A549 (cell line): ENCODE results near the gene NPLOC4. TPM values are rescaled to one million over a fixed set of nuclear protein-coding genes. Genes with fewer than 3 reads are reported as not detected.

Experiments
- ATAC-seq, 2 experiments: fragments of 200-7000 bp in 1 of 2; fragments of >200 bp in 1 of 2; cut with Nextera tagmentation in 1 of 2; cut with Tn5 transposase in 1 of 2; 3 replicates each; pipeline versions ENCODE4 v1.8.0 to v1.9.1; 2018 to 2020; ENCODE audit warnings: mild to moderate bottlenecking in 1 of 2, moderate library complexity in 1 of 2
- CTCF ChIA-PET: fragments of 300-600 bp; sonication (Branson Sonifier 250); formaldehyde crosslinking; extraction: SDS; loops from one replicate; lab custom pipeline; 2021; ENCODE audit warnings: antibody characterized with exemption, inconsistent platforms; lab: Yijun Ruan, JAX
- POLR2A ChIA-PET: fragments of 350-600 bp; formaldehyde crosslinking; extraction: SDS; loops from one replicate; lab custom pipeline; 2021; ENCODE audit warnings: antibody characterized with exemption, inconsistent platforms; lab: Yijun Ruan, JAX
- DNase-seq, 2 experiments: peaks; one replicate each; pipeline versions ENCODE4 v3.0.0 to v3.0.0-alpha.2; 2011 to 2016; ENCODE audit warnings: low read depth in 1 of 2, low spot score in 1 of 2
- FAIRE-seq: peaks from 2 replicates; lab custom pipeline; 2011; peaks lifted over from hg19 to GRCh38; lab: Jason Lieb, UNC
- H3K27ac ChIP-seq, 2 experiments: fragments of >200 bp; sonication (Bioruptor Twin); formaldehyde crosslinking; 3 replicates each; pipeline ENCODE4 v1.5.1; 2016 to 2017
- H3K4me1 ChIP-seq: fragments of >200 bp; sonication (Bioruptor Twin); formaldehyde crosslinking; 3 replicates; pipeline ENCODE4 v1.6.1; 2016
- H3K4me2 ChIP-seq: fragments of >200 bp; sonication (Bioruptor Twin); formaldehyde crosslinking; 3 replicates; pipeline ENCODE4 v1.6.1; 2016
- H3K4me3 ChIP-seq: fragments of >200 bp; sonication (Bioruptor Twin); formaldehyde crosslinking; 3 replicates; pipeline ENCODE4 v1.5.1; 2016
- H3K9me3 ChIP-seq: fragments of >200 bp; sonication (Bioruptor Twin); formaldehyde crosslinking; 3 replicates; pipeline ENCODE4 v1.6.1; 2016
- ATOH8 ChIP-seq: fragments of 250-450 bp; sonication (Bioruptor Pico); IDR thresholded peaks from 2 replicates; pipeline ENCODE4 v1.5.0; 2020; ENCODE audit warnings: low read depth, mild to moderate bottlenecking, moderate library complexity
- CEBPB ChIP-seq, 2 experiments: fragments of >200 bp in 1 of 2; sonication (Bioruptor Twin) in 1 of 2; formaldehyde crosslinking in 1 of 2; IDR thresholded peaks; 2 replicates each; pipeline ENCODE4 v1.6.1; 2012 to 2016
- CTCF ChIP-seq: fragments of >200 bp; sonication (Bioruptor Twin); formaldehyde crosslinking; IDR thresholded peaks from 3 replicates; pipeline ENCODE4 v1.5.1; 2016
- E2F6 ChIP-seq: IDR thresholded peaks from 2 replicates; pipeline ENCODE4 v1.6.1; 2012; ENCODE audit warnings: low read depth, borderline replicate concordance
- EHMT2 ChIP-seq: fragments of 200-600 bp; sonication (generic); IDR thresholded peaks from 2 replicates; pipeline ENCODE4 v1.6.1; 2016; ENCODE audit warnings: antibody characterized with exemption, low read depth, mild to moderate bottlenecking, moderate library complexity
- EP300 ChIP-seq, 2 experiments: fragments of >200 bp; sonication (Bioruptor Twin); formaldehyde crosslinking; IDR thresholded peaks; 2 replicates in 1 of 2; 3 replicates in 1 of 2; pipeline ENCODE4 v1.6.1; 2016 to 2017
- FOSB ChIP-seq: fragments of 250-450 bp; sonication (Bioruptor Pico); IDR thresholded peaks from 2 replicates; pipeline ENCODE4 v1.5.0; 2020; ENCODE audit warnings: mild to moderate bottlenecking, moderate library complexity
- FOSL2 ChIP-seq, 2 experiments: fragments of 450-650 bp in 1 of 2; fragments of >200 bp in 1 of 2; sonication (Bioruptor Twin) in 1 of 2; formaldehyde crosslinking; IDR thresholded peaks; 2 replicates each; pipeline versions ENCODE4 v1.5.0 to v1.6.1; 2016 to 2020; ENCODE audit warnings: mild to moderate bottlenecking in 1 of 2, moderate library complexity in 1 of 2
- HES2 ChIP-seq: fragments of >200 bp; sonication (Bioruptor Twin); formaldehyde crosslinking; IDR thresholded peaks from 2 replicates; pipeline ENCODE4 v1.6.1; 2016
- HMGXB4 ChIP-seq: fragments of 250-450 bp; sonication (Bioruptor Pico); IDR thresholded peaks from 2 replicates; pipeline ENCODE4 v1.5.0; 2021; ENCODE audit warnings: mild to moderate bottlenecking, moderate library complexity, borderline replicate concordance
- HOXA7 ChIP-seq: fragments of 250-450 bp; sonication (Bioruptor Pico); IDR thresholded peaks from 2 replicates; pipeline ENCODE4 v1.5.0; 2020; ENCODE audit warnings: mild to moderate bottlenecking, moderate library complexity
- HOXB5 ChIP-seq: fragments of 250-450 bp; sonication (Bioruptor Pico); IDR thresholded peaks from 2 replicates; pipeline ENCODE4 v1.5.0; 2020; ENCODE audit warnings: mild to moderate bottlenecking, moderate library complexity
- JUN ChIP-seq, 2 experiments: fragments of >200 bp; sonication (Bioruptor Twin); formaldehyde crosslinking; IDR thresholded peaks; 2 replicates in 1 of 2; 3 replicates in 1 of 2; pipeline ENCODE4 v1.6.1; 2016 to 2017
- JUNB ChIP-seq: fragments of >200 bp; sonication (Bioruptor Twin); formaldehyde crosslinking; IDR thresholded peaks from 2 replicates; pipeline ENCODE4 v1.6.1; 2016
- MAX ChIP-seq: IDR thresholded peaks from 2 replicates; pipeline ENCODE4 v1.6.1; 2012
- RAD21 ChIP-seq, 2 experiments: fragments of >200 bp in 1 of 2; sonication (Bioruptor Twin) in 1 of 2; formaldehyde crosslinking in 1 of 2; IDR thresholded peaks in 1 of 2; conservative IDR thresholded peaks in 1 of 2; 2 replicates in 1 of 2; 3 replicates in 1 of 2; pipeline ENCODE4 v1.6.1; 2012 to 2018; ENCODE audit warnings: inconsistent platforms in 1 of 2
- RARB ChIP-seq: fragments of 250-450 bp; sonication (Bioruptor Pico); IDR thresholded peaks from 2 replicates; pipeline ENCODE4 v1.8.0; 2021; ENCODE audit warnings: mild to moderate bottlenecking, moderate library complexity
- RNF2 ChIP-seq: fragments of 200-600 bp; sonication (generic); IDR thresholded peaks from 2 replicates; pipeline ENCODE4 v1.6.1; 2016; ENCODE audit warnings: low read depth, mild to moderate bottlenecking, antibody characterized with exemption, moderate library complexity, borderline replicate concordance
- WGBS: methylation state at CpG from one replicate; pipeline ENCODE4 v1.1.6; 2017; ENCODE audit errors: missing lambda C conversion rate; 5-methylcytosine and 5-hydroxymethylcytosine counted together
- polyA plus RNA-seq, 4 experiments: library from polyadenylated mRNA; depleted of rRNA in 3 of 4; stranded (reverse); fragments of >200 nt; fragmentation: RNase III in 1 of 4; extraction: RNeasy Plus Mini Kit Qiagen cat#74134 plus additional on column Dnase treatment in 1 of 4; gene quantifications; 2 replicates in 3 of 4; 3 replicates in 1 of 4; pipeline ENCODE4 v1.2.3, GENCODE V29; 2011 to 2017

Gene NPLOC4
- polyA plus RNA-seq, 2 of the 4 experiments (the other 2 are of a cell fraction): 98.5 to 101 TPM

- H3K27ac ChIP-seq: peak overlapping the region; percentile 88 to 91
- no peak for TF ChIP-seq RARB
- TF ChIP-seq JUNB: peak; percentile 18; the same call in 1 of the 2 replicates
- peak in 1 of 2 experiments; percentile 32; a peak in 2 of 5 replicates for TF ChIP-seq RAD21 (conservative IDR thresholded peaks at IDR 0.05 in 1 of 2, IDR thresholded peaks at IDR 0.05 in 1 of 2)
- no peak for TF ChIP-seq ATOH8 (CRISPR knock-in tag)
- no peak for TF ChIP-seq HMGXB4 (CRISPR knock-in tag)
- 0 out of 5 replicates have a peak, but pooled peaks of 1 of the 2 experiments have one; percentile 49 for TF ChIP-seq JUN (IDR thresholded peaks at IDR 0.05)
- peak; percentile 82 to 91 for TF ChIP-seq CEBPB (IDR thresholded peaks at IDR 0.05)
- peak; percentile 46; the same call in 1 of the 2 replicates for TF ChIP-seq HES2
- TF ChIP-seq MAX: peak; percentile 19; the same call in 1 of the 2 replicates
- no peak for TF ChIP-seq FOSL2 (IDR thresholded peaks at IDR 0.05)
- TF ChIP-seq FOSL2 (CRISPR knock-in tag; IDR thresholded peaks at IDR 0.05): peak; percentile 36; the same call in 1 of the 2 replicates
- peak in 1 of 2 experiments; percentile 52; a peak in 1 of 5 replicates for TF ChIP-seq EP300 (IDR thresholded peaks at IDR 0.05)
- TF ChIP-seq, all 56 proteins: peak for 8
These were observed 72.9 kb downstream of the NPLOC4 start for GRCh38 chr17:81563861-81564586.

GRCh38 chr17:81561494-81561885, 75.4 kb downstream of the NPLOC4 start:
- 59% methylated on average over 4 of the region's 4 CpGs for WGBS
- DNase-seq: no peak
- H3K4me2 ChIP-seq: no peak overlapping the region
- H3K4me3 ChIP-seq: no peak overlapping the region
- H3K27ac ChIP-seq: peak overlapping the region; percentile 16 to 88; a peak in 4 of 6 replicates
- no peak for TF ChIP-seq FOSL2 (IDR thresholded peaks at IDR 0.05)
- TF ChIP-seq FOSL2 (CRISPR knock-in tag; IDR thresholded peaks at IDR 0.05): 0 out of 2 replicates have a peak, but pooled peaks have one; percentile 4
- TF ChIP-seq EHMT2: no peak
- TF ChIP-seq, all 56 proteins: peak for 1
- ChIA-PET POLR2A (no interaction called here), CTCF (interaction anchor here (2.1 to 45.0 kb wide), 3 partner anchors 23 to 42 kb away, joined by 6 to 1604 read pairs (median 12); no protein-coding TSS in a partner anchor)
- no peak for FAIRE-seq
- Histone ChIP-seq H3K4me1 (peaks cover 88% of the 10 kb centered on the region), H3K9me3 (no peaks in the 10 kb centered on the region)
- no peak for ATAC-seq

More at GRCh38 chr17:81563861-81564586, 72.9 kb downstream of the NPLOC4 start:
- 34% methylated on average over 10 of the region's 10 CpGs for whole genome bisulfite sequencing
- Histone ChIP-seq H3K4me3 (no peak overlapping the region), H3K4me1 (peaks cover 92% of the 10 kb centered on the region), H3K4me2 (peak overlapping the region; percentile 93), H3K9me3 (no peaks in the 10 kb centered on the region)
- ATAC-seq: no peak
- no peak for FAIRE-seq
- POLR2A ChIA-PET: interaction anchor here (0.6 to 1.3 kb wide), 4 partner anchors 11 to 1392 kb away, joined by 3 to 5 read pairs (median 3); no protein-coding TSS in a partner anchor
- peak in 1 of 2 experiments; percentile 76 for DNase-seq
- CTCF ChIA-PET: interaction anchor here (0.6 to 45.0 kb wide), 8 partner anchors 7 to 1559 kb away, joined by 3 to 1604 read pairs (median 5); partner anchors contain the start of gene FAAP100

- FAIRE-seq: no peak
- CTCF ChIA-PET: interaction anchor here (0.5 to 45.0 kb wide), 20 partner anchors 9 to 263 kb away, joined by 3 to 1604 read pairs (median 4); partner anchors contain the start of gene ARL16
- peak overlapping the region; percentile 58 to 88 for H3K27ac ChIP-seq
- ATAC-seq: peak; percentile 92 to 93
- no peak overlapping the region for H3K4me2 ChIP-seq
- peaks cover 82% of the 10 kb centered on the region for H3K4me1 ChIP-seq
- 64% methylated on average over 25 of the region's 27 CpGs for WGBS
- peak; percentile 79 to 85 for DNase-seq
- no peak overlapping the region for H3K4me3 ChIP-seq
- POLR2A ChIA-PET: interaction anchor here (0.7 to 2.1 kb wide), 4 partner anchors 21 to 310 kb away, joined by 3 to 6 read pairs (median 6); no protein-coding TSS in a partner anchor
- H3K9me3 ChIP-seq: no peaks in the 10 kb centered on the region
- TF ChIP-seq JUNB: no peak
- TF ChIP-seq FOSB (CRISPR knock-in tag): no peak
- TF ChIP-seq CTCF: peak; percentile 62
- TF ChIP-seq MAX: peak; percentile 87
- peak; percentile 53; the same call in 1 of the 2 replicates for TF ChIP-seq HOXB5 (CRISPR knock-in tag)
- no peak for TF ChIP-seq RNF2
- peak; percentile 78 to 85 for TF ChIP-seq RAD21 (conservative IDR thresholded peaks at IDR 0.05 in 1 of 2, IDR thresholded peaks at IDR 0.05 in 1 of 2)
- TF ChIP-seq E2F6: 0 out of 2 replicates have a peak, but pooled peaks have one; percentile 16
- no peak for TF ChIP-seq HOXA7 (CRISPR knock-in tag)
These were observed 77.7 kb downstream of the NPLOC4 start for GRCh38 chr17:81558941-81559806.
